GM12878 (cell line): ENCODE data around the gene PTPRN2.

Experiments used
- REST ChIP-seq: IDR thresholded peaks from 2 replicates; pipeline ENCODE4 v1.6.1; 2012; ENCODE audit warnings: mild to moderate bottlenecking, low read depth, low read length
- SREBF2 ChIP-seq: IDR thresholded peaks from 2 replicates; pipeline ENCODE4 v1.6.1; 2012; ENCODE audit warnings: mild to moderate bottlenecking, low read length
- SUPT20H ChIP-seq: IDR thresholded peaks from 2 replicates; pipeline ENCODE4 v1.6.1; 2011; ENCODE audit warnings: low read depth, mild to moderate bottlenecking, low read length, moderate library complexity, borderline replicate concordance; ENCODE audit not compliant: control insufficient read depth

GRCh38 chr7:158562517-158562916 lies 25.1 kb downstream of the PTPRN2 start:
- TF ChIP-seq REST (no peak), SREBF2 (no peak), SUPT20H (no peak)
